ENCODE results near the gene HRH3.

HRH3 gene

DNA sequence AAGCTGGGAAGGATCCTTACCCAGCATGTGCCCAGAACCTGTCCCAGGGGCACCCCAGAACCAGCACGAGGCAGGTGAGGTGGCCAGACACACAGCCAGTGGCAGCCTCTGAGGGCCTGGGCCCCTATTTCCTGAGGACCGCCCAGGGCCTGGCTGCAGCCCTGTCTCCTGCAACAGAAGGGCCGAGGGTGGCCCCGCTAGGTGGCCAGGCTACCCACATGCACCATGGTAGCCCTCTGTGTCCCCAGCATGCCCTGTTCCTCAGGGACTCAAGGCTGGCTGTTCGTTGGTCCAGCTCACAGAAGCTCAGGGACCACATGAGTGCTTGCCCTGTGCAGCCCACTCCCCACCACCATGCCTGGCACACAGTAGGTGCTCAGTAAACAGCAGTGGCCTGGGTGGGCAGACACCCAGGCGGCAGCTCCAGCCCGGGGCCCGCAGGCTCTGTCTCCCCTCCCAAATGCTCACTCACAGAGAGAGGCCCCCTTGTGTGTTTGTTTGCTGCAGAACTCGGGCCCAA lies 8.2 kb downstream of the HRH3 start:
- TF ChIP-seq Cebpa-rat (IDR thresholded peaks at IDR 0.05) = no peak

DNA sequence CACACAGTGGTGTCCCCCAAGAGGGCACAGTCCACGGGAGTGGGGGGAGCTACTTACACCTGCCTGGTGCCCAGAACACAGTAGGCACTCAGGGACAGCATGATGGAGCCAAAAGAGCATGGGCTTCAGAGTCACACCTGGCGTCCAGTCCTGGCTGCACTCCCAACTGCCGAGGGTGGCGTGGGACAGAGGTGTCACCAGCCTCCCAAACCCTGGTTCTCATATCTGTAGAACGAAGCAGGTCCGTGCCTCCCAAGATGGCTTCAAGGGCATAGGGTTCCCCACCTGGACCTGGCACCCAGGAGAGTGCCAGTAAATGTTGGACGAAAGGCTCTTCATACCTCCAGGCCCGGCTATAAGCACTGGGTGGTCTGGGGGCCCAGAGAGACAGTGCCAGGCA lies 8.9 kb downstream of the HRH3 start:
- Histone ChIP-seq H4K20me1 (peaks cover 31% of the 10 kb centered on the region), H3K9ac (no peak overlapping the region), H3K4me1 (peaks cover 69% of the 10 kb centered on the region), H3K27ac (no peak overlapping the region), H3K9me3 (no peaks in the 10 kb centered on the region), H3K4me2 (no peak overlapping the region), H3K36me3 (no peaks in the 10 kb centered on the region; the same call in 1 of the 2 replicates), H3K27me3 (peaks cover 13% of the 10 kb centered on the region), H3K4me3 (no peak overlapping the region)
- no peak for TF ChIP-seq Cebpa-rat (IDR thresholded peaks at IDR 0.05)

More for the DNA sequence above, 8.2 kb downstream of the HRH3 start:
- Histone ChIP-seq H3K4me1 (peaks cover 74% of the 10 kb centered on the region), H3K9ac (no peak overlapping the region), H3K27me3 (peaks cover 13% of the 10 kb centered on the region), H3K9me3 (no peaks in the 10 kb centered on the region), H3K36me3 (no peaks in the 10 kb centered on the region; the same call in 1 of the 2 replicates), H3K4me3 (no peak overlapping the region), H3K4me2 (no peak overlapping the region), H4K20me1 (peaks cover 37% of the 10 kb centered on the region), H3K27ac (no peak overlapping the region)

GRCh38 chr20:62210496-62210855 lies 9.6 kb downstream of the HRH3 start:
- H3K27ac ChIP-seq = no peak overlapping the region

GRCh38 chr20:62209850-62210495 lies 10.1 kb downstream of the HRH3 start:
- peaks cover 12% of the 10 kb centered on the region for H3K27me3 ChIP-seq
- no peak for TF ChIP-seq Cebpa-rat (IDR thresholded peaks at IDR 0.05)
- no peak overlapping the region for H3K4me3 ChIP-seq
- H3K9me3 ChIP-seq = no peaks in the 10 kb centered on the region
- peaks cover 18% of the 10 kb centered on the region for H4K20me1 ChIP-seq
- no peak overlapping the region for H3K27ac ChIP-seq
- peak overlapping the region; percentile 28; the same call in 1 of the 2 replicates for H3K4me2 ChIP-seq
- no peak overlapping the region for H3K9ac ChIP-seq
- peaks cover 69% of the 10 kb centered on the region for H3K4me1 ChIP-seq
- H3K36me3 ChIP-seq = no peaks in the 10 kb centered on the region; the same call in 1 of the 2 replicates

More at GRCh38 chr20:62210496-62210855, 9.6 kb downstream of the HRH3 start:
- Histone ChIP-seq H3K4me2 (peak overlapping the region; percentile 28; the same call in 1 of the 2 replicates), H3K9ac (no peak overlapping the region), H3K9me3 (no peaks in the 10 kb centered on the region), H4K20me1 (peaks cover 23% of the 10 kb centered on the region), H3K4me3 (no peak overlapping the region), H3K36me3 (no peaks in the 10 kb centered on the region; the same call in 1 of the 2 replicates), H3K4me1 (peaks cover 69% of the 10 kb centered on the region), H3K27me3 (peaks cover 13% of the 10 kb centered on the region)
- no peak for TF ChIP-seq Cebpa-rat (IDR thresholded peaks at IDR 0.05)

DNA sequence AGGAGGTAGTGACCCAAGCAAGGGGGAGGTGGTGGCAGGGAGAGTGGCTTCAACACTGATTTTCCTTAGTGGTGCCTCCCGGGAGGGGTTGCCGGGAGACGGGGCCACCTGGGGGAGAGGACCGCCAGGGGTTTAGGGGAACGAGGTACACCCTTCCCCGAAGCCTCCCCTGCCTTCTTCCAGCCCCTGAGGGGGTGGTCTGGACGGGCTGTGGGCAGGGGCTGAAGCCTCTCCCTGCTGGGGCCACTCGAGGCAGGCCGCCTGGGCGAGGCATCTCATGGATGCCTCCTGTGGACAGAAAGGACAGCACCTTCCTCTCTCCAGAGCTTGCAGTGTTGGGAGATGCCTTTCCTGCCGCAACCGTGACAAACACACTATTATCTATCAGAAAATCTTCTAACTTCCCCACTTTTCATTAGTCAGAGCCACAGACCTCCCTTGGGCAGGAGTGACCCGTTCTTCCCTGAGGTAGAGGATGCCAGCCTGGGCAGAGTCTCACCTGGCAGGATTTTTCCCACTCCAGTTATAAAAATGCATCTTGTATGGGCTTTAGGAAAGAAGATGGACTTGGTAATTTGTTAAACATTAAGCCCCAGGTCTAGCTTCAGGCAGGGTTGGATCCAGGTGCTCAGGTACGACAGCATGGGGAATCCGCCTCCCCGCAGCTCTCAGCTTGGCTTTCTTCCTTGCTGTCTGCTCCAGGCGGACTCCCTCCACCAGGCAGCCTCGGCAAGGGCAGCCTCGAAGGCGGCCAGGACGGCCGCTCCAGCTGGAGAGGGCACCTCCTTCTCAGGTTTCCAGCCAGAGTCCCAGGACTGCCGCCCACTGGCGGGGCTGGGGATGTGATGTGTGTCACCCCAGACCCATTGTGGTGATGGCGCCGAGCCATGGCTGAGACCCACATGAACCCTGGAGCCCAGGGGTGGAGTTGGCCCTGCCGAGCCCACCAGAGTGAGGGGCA lies 11.0 kb downstream of the HRH3 start:
- no peaks in the 10 kb centered on the region; the same call in 1 of the 2 replicates for H3K36me3 ChIP-seq
- 0 out of 2 replicates have a peak overlapping the region, but pooled peaks have one; percentile 30 for H3K27ac ChIP-seq
- no peak overlapping the region for H3K4me2 ChIP-seq
- H4K20me1 ChIP-seq = peaks cover 9% of the 10 kb centered on the region; the same call in 1 of the 2 replicates
- H3K9me3 ChIP-seq = no peaks in the 10 kb centered on the region
- TF ChIP-seq Cebpa-rat (IDR thresholded peaks at IDR 0.05) = no peak
- H3K27me3 ChIP-seq = peaks cover 4% of the 10 kb centered on the region; the same call in 1 of the 2 replicates
- no peak overlapping the region for H3K9ac ChIP-seq
- H3K4me3 ChIP-seq = no peak overlapping the region
- peaks cover 69% of the 10 kb centered on the region for H3K4me1 ChIP-seq

- peaks cover 73% of the 10 kb centered on the region for H3K4me1 ChIP-seq
- TF ChIP-seq Cebpa-rat (IDR thresholded peaks at IDR 0.05) = no peak
- no peak overlapping the region for H3K4me3 ChIP-seq
- H4K20me1 ChIP-seq = peaks cover 9% of the 10 kb centered on the region; the same call in 1 of the 2 replicates
- no peaks in the 10 kb centered on the region; the same call in 1 of the 2 replicates for H3K36me3 ChIP-seq
- H3K27ac ChIP-seq = 0 out of 2 replicates have a peak overlapping the region, but pooled peaks have one; percentile 30
- no peaks in the 10 kb centered on the region for H3K27me3 ChIP-seq
- no peak overlapping the region for H3K9ac ChIP-seq
- H3K4me2 ChIP-seq = no peak overlapping the region
- H3K9me3 ChIP-seq = no peaks in the 10 kb centered on the region
Observed at GRCh38 chr20:62208061-62208794, 11.8 kb downstream of the HRH3 start.

DNA sequence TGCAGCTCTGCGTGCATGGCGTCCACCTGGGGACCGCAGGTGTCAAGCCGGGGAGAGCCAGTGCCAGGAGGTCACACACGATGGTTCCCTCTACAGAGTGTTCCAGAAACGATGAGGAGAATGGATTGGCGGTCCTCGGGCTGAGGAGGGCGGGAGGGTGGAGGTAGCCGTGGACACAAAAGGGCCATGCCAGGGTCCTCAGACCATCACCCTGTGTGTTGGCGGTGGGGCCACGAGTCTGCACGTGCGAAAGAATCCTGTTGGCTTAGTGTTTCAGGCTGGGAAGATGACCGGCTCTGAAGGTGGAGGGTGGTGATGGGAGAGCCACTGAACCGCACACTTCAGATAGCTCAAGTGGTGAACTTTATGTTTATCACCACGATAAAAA lies 13.7 kb downstream of the HRH3 start:
- Histone ChIP-seq H3K4me1 (peaks cover 83% of the 10 kb centered on the region), H3K9me3 (no peaks in the 10 kb centered on the region), H3K27me3 (no peaks in the 10 kb centered on the region), H3K4me2 (no peak overlapping the region), H3K27ac (no peak overlapping the region), H3K9ac (no peak overlapping the region), H3K36me3 (no peaks in the 10 kb centered on the region; the same call in 1 of the 2 replicates), H4K20me1 (peaks cover 27% of the 10 kb centered on the region), H3K4me3 (no peak overlapping the region)
- TF ChIP-seq Cebpa-rat (IDR thresholded peaks at IDR 0.05) = no peak

DNA sequence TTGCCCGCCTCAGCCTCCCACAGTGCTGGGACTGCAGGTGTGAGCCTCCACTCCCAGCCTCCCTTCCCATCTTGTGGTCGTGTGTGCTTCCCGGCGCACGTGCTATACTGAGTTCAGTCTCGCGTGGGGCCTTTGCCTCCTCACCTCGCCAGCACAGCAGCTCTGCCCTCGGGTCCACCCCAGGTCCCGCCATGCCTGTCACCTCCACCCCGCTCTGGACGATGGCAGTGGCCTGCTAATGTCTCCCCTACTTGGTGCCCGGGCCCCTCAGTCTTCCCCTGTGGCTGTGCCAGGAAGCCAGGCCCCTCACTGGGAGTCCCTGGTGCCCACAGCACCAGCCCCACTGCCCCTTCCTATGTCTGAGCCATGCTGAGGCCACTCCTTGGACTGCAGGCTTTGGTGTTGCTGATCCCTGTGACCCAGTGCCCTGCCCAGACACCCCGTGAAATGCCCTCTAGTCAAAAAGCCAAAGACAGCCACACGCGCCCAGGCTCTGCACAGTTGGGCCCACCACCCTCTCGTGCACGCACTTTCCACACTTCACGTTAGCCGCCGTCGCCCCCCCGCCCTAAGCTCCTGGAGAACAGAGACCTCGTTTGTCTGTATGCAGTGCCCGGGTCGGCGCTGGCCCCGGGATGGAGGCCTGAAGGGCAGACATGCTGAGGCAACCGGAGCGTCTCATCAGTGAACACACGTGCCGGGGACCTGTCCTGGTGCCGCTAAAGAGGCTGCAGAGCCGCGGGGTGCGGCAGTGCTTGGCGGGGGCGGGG lies 14.3 kb downstream of the HRH3 start:
- peaks cover 2% of the 10 kb centered on the region; the same call in 1 of the 2 replicates for H3K36me3 ChIP-seq
- H3K27me3 ChIP-seq = no peaks in the 10 kb centered on the region
- H3K9me3 ChIP-seq = no peaks in the 10 kb centered on the region
- H3K9ac ChIP-seq = no peak overlapping the region
- H3K4me1 ChIP-seq = peaks cover 86% of the 10 kb centered on the region
- no peak overlapping the region for H3K4me3 ChIP-seq
- no peak for TF ChIP-seq Cebpa-rat (IDR thresholded peaks at IDR 0.05)
- H3K27ac ChIP-seq = peak overlapping the region; percentile 27; the same call in 1 of the 2 replicates
- H4K20me1 ChIP-seq = peaks cover 33% of the 10 kb centered on the region
- 0 out of 2 replicates have a peak overlapping the region, but pooled peaks have one; percentile 98 for H3K4me2 ChIP-seq
